Measurements from ENCODE around the gene CROT. TPM values are rescaled to one million over a fixed set of nuclear protein-coding genes. Genes with fewer than 3 reads are reported as not detected.

Gene CROT
- total and polyA plus RNA-seq, 2 experiments from 2014 or later, result 8.9 to 14.0 TPM

DNA sequence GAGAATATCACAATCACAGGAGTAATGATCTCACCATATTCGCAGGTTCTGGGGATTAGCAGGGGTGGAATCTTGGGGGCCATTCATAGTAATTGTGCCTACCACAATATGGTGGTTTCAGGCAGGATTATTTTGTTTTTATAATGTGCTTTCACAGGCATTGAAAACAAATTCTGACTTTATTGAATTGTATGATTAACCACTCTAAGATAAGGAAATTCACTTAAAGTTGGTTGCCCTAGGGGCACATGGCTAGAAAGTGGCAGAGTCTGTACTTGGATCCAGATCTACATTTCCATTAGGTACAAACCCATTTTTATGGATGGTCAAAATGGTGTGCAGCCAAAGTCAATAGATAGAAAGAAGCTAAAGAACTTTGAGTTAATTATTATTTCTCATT is 1.7 kb downstream of the CROT start:
- Histone ChIP-seq H3K4me1 (ENCODE audit: insufficient read depth) (peaks cover 22% of the 10 kb centered on the region), H3F3A (replicated peaks; ENCODE audit: low read depth) (no peaks in the 10 kb centered on the region), H3K36me3 (ENCODE audit: insufficient read depth) (peaks cover 19% of the 10 kb centered on the region), H3K4me3 (no peak overlapping the region), H3K27me3 (ENCODE audit: insufficient read depth) (peaks cover 6% of the 10 kb centered on the region; the same call in 1 of the 2 replicates), H4K20me1 (replicated peaks; ENCODE audit: insufficient read depth) (no peaks in the 10 kb centered on the region), H2AFZ (no peak overlapping the region), H3K27ac (ENCODE audit: low read depth) (no peak overlapping the region), H3K4me2 (no peak overlapping the region), H3K79me2 (replicated peaks; ENCODE audit: insufficient read depth) (no peaks in the 10 kb centered on the region), H3K9me2 (ENCODE audit: insufficient read depth) (no peaks in the 10 kb centered on the region)
- ATAC-seq, result no peak
- DNase-seq (ENCODE audit: low spot score), result no peak
- H3K4me1 Mint-ChIP-seq, result peaks cover 27% of the 10 kb centered on the region
- H3K27ac Mint-ChIP-seq, result no peak overlapping the region
- peaks cover 43% of the 10 kb centered on the region for H3K36me3 Mint-ChIP-seq (ENCODE audit: low read depth)
- TF ChIP-seq ZNF331 (CRISPR knock-in tag; IDR thresholded peaks at IDR 0.05; ENCODE audit: low read depth) (no peak), POLR2AphosphoS5 (IDR thresholded peaks at IDR 0.05; ENCODE audit: low read depth) (no peak), ZNF114 (CRISPR knock-in tag; IDR thresholded peaks at IDR 0.05) (no peak), CREB1 (CRISPR knock-in tag; IDR thresholded peaks at IDR 0.05; ENCODE audit: low read depth) (no peak), NANOG (IDR thresholded peaks at IDR 0.05; ENCODE audit: borderline replicate concordance) (no peak), JUNB (IDR thresholded peaks at IDR 0.05; ENCODE audit: unreplicated experiment) (no peak), EZH2phosphoT487 (IDR thresholded peaks at IDR 0.05; ENCODE audit: unreplicated experiment) (no peak), STAT1 (IDR thresholded peaks at IDR 0.05; ENCODE audit: unreplicated experiment) (no peak), EZH2 (IDR thresholded peaks at IDR 0.05; ENCODE audit: low read depth, unreplicated experiment) (no peak)
- TF ChIP-seq, protein P1, sequence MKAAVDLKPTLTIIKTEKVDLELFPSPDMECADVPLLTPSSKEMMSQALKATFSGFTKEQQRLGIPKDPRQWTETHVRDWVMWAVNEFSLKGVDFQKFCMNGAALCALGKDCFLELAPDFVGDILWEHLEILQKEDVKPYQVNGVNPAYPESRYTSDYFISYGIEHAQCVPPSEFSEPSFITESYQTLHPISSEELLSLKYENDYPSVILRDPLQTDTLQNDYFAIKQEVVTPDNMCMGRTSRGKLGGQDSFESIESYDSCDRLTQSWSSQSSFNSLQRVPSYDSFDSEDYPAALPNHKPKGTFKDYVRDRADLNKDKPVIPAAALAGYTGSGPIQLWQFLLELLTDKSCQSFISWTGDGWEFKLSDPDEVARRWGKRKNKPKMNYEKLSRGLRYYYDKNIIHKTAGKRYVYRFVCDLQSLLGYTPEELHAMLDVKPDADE (IDR thresholded peaks at IDR 0.05), result no peak
- TF ChIP-seq, protein P2, sequence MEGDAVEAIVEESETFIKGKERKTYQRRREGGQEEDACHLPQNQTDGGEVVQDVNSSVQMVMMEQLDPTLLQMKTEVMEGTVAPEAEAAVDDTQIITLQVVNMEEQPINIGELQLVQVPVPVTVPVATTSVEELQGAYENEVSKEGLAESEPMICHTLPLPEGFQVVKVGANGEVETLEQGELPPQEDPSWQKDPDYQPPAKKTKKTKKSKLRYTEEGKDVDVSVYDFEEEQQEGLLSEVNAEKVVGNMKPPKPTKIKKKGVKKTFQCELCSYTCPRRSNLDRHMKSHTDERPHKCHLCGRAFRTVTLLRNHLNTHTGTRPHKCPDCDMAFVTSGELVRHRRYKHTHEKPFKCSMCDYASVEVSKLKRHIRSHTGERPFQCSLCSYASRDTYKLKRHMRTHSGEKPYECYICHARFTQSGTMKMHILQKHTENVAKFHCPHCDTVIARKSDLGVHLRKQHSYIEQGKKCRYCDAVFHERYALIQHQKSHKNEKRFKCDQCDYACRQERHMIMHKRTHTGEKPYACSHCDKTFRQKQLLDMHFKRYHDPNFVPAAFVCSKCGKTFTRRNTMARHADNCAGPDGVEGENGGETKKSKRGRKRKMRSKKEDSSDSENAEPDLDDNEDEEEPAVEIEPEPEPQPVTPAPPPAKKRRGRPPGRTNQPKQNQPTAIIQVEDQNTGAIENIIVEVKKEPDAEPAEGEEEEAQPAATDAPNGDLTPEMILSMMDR (conservative IDR thresholded peaks at IDR 0.05; ENCODE audit: low read depth in 2 of 2), result no peak
- TF ChIP-seq, protein P3, sequence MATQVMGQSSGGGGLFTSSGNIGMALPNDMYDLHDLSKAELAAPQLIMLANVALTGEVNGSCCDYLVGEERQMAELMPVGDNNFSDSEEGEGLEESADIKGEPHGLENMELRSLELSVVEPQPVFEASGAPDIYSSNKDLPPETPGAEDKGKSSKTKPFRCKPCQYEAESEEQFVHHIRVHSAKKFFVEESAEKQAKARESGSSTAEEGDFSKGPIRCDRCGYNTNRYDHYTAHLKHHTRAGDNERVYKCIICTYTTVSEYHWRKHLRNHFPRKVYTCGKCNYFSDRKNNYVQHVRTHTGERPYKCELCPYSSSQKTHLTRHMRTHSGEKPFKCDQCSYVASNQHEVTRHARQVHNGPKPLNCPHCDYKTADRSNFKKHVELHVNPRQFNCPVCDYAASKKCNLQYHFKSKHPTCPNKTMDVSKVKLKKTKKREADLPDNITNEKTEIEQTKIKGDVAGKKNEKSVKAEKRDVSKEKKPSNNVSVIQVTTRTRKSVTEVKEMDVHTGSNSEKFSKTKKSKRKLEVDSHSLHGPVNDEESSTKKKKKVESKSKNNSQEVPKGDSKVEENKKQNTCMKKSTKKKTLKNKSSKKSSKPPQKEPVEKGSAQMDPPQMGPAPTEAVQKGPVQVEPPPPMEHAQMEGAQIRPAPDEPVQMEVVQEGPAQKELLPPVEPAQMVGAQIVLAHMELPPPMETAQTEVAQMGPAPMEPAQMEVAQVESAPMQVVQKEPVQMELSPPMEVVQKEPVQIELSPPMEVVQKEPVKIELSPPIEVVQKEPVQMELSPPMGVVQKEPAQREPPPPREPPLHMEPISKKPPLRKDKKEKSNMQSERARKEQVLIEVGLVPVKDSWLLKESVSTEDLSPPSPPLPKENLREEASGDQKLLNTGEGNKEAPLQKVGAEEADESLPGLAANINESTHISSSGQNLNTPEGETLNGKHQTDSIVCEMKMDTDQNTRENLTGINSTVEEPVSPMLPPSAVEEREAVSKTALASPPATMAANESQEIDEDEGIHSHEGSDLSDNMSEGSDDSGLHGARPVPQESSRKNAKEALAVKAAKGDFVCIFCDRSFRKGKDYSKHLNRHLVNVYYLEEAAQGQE (IDR thresholded peaks at IDR 0.05; ENCODE audit: unreplicated experiment), result no peak
- TF ChIP-seq, protein P4, sequence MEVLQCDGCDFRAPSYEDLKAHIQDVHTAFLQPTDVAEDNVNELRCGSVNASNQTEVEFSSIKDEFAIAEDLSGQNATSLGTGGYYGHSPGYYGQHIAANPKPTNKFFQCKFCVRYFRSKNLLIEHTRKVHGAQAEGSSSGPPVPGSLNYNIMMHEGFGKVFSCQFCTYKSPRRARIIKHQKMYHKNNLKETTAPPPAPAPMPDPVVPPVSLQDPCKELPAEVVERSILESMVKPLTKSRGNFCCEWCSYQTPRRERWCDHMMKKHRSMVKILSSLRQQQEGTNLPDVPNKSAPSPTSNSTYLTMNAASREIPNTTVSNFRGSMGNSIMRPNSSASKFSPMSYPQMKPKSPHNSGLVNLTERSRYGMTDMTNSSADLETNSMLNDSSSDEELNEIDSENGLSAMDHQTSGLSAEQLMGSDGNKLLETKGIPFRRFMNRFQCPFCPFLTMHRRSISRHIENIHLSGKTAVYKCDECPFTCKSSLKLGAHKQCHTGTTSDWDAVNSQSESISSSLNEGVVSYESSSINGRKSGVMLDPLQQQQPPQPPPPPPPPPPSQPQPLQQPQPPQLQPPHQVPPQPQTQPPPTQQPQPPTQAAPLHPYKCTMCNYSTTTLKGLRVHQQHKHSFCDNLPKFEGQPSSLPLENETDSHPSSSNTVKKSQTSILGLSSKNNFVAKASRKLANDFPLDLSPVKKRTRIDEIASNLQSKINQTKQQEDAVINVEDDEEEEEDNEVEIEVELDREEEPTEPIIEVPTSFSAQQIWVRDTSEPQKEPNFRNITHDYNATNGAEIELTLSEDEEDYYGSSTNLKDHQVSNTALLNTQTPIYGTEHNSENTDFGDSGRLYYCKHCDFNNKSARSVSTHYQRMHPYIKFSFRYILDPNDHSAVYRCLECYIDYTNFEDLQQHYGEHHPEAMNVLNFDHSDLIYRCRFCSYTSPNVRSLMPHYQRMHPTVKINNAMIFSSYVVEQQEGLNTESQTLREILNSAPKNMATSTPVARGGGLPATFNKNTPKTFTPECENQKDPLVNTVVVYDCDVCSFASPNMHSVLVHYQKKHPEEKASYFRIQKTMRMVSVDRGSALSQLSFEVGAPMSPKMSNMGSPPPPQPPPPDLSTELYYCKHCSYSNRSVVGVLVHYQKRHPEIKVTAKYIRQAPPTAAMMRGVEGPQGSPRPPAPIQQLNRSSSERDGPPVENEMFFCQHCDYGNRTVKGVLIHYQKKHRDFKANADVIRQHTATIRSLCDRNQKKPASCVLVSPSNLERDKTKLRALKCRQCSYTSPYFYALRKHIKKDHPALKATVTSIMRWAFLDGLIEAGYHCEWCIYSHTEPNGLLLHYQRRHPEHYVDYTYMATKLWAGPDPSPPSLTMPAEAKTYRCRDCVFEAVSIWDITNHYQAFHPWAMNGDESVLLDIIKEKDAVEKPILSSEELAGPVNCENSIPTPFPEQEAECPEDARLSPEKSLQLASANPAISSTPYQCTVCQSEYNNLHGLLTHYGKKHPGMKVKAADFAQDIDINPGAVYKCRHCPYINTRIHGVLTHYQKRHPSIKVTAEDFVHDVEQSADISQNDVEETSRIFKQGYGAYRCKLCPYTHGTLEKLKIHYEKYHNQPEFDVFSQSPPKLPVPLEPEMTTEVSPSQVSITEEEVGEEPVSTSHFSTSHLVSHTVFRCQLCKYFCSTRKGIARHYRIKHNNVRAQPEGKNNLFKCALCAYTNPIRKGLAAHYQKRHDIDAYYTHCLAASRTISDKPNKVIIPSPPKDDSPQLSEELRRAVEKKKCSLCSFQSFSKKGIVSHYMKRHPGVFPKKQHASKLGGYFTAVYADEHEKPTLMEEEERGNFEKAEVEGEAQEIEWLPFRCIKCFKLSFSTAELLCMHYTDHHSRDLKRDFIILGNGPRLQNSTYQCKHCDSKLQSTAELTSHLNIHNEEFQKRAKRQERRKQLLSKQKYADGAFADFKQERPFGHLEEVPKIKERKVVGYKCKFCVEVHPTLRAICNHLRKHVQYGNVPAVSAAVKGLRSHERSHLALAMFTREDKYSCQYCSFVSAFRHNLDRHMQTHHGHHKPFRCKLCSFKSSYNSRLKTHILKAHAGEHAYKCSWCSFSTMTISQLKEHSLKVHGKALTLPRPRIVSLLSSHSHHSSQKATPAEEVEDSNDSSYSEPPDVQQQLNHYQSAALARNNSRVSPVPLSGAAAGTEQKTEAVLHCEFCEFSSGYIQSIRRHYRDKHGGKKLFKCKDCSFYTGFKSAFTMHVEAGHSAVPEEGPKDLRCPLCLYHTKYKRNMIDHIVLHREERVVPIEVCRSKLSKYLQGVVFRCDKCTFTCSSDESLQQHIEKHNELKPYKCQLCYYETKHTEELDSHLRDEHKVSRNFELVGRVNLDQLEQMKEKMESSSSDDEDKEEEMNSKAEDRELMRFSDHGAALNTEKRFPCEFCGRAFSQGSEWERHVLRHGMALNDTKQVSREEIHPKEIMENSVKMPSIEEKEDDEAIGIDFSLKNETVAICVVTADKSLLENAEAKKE (CRISPR knock-in tag; IDR thresholded peaks at IDR 0.05), result no peak
- no peak overlapping the region for H3K4me3 Mint-ChIP-seq
- H3K9me3 Mint-ChIP-seq, result peaks cover 16% of the 10 kb centered on the region; the same call in 2 of the 3 replicates
- H3K27me3 Mint-ChIP-seq (ENCODE audit: insufficient read depth, low read depth, poor library complexity), result peaks cover 3% of the 10 kb centered on the region

Measured in GM23338 (cell line).